NK-92 (cell line): ENCODE data around the gene RAB3GAP1.
"Not testable (repeated sequence)": the region's sequence is repeated elsewhere in the genome, so short reads cannot be mapped to it uniquely, and the experiment has no call there.

ENCODE experiments used
- DNase-seq: peaks from one replicate; lab custom pipeline; 2025; ENCODE audit not compliant: unreplicated experiment; lab: John Stamatoyannopoulos, UW

The RAB3GAP1 gene

GRCh38 chr2:135052997-135053474 lies 944 bp downstream of the RAB3GAP1 start:
- no peak for DNase-seq

- no peak for DNase-seq
Measured at GRCh38 chr2:135055182-135055786, 3.2 kb downstream of the RAB3GAP1 start.

- DNase-seq = no peak
Measured at GRCh38 chr2:135056790-135057189, 4.7 kb downstream of the RAB3GAP1 start.

GRCh38 chr2:135059577-135059976 lies 7.5 kb downstream of the RAB3GAP1 start:
- no peak for DNase-seq

GRCh38 chr2:135063210-135063609 lies 11.1 kb downstream of the RAB3GAP1 start:
- DNase-seq = no peak

GRCh38 chr2:135064149-135064548 lies 12.1 kb downstream of the RAB3GAP1 start:
- DNase-seq = no peak

- no peak for DNase-seq
Measured at GRCh38 chr2:135066710-135067109, 14.6 kb downstream of the RAB3GAP1 start.

- DNase-seq = no peak
Measured at GRCh38 chr2:135072125-135072997, 20.3 kb downstream of the RAB3GAP1 start.

GRCh38 chr2:135074216-135074615 lies 22.1 kb downstream of the RAB3GAP1 start:
- DNase-seq = no peak

GRCh38 chr2:135076556-135076955 lies 24.5 kb downstream of the RAB3GAP1 start:
- DNase-seq = no peak

GRCh38 chr2:135078417-135078816 lies 26.3 kb downstream of the RAB3GAP1 start:
- DNase-seq = no peak

- no peak for DNase-seq
Measured at GRCh38 chr2:135086222-135086621, 34.1 kb downstream of the RAB3GAP1 start.

GRCh38 chr2:135089597-135089996 lies 37.5 kb downstream of the RAB3GAP1 start:
- not testable (repeated sequence) for DNase-seq

- no peak for DNase-seq
Measured at GRCh38 chr2:135091681-135092080, 39.6 kb downstream of the RAB3GAP1 start.

GRCh38 chr2:135093193-135093592 lies 41.1 kb downstream of the RAB3GAP1 start:
- DNase-seq = no peak

GRCh38 chr2:135093670-135094330 lies 41.7 kb downstream of the RAB3GAP1 start:
- no peak for DNase-seq

GRCh38 chr2:135094508-135094907 lies 42.4 kb downstream of the RAB3GAP1 start:
- no peak for DNase-seq

- DNase-seq = no peak
Measured at GRCh38 chr2:135095591-135095990, 43.5 kb downstream of the RAB3GAP1 start.

GRCh38 chr2:135096665-135097446 lies 44.8 kb downstream of the RAB3GAP1 start:
- DNase-seq = no peak

GRCh38 chr2:135097532-135098231 lies 45.6 kb downstream of the RAB3GAP1 start:
- no peak for DNase-seq
